Liver (tissue), 9 donors: ENCODE results near the gene FILIP1L. TPM values are rescaled to one million over a fixed set of nuclear protein-coding genes. Genes with fewer than 3 reads are reported as not detected.

Source experiments
- DNase-seq: peaks from one replicate; pipeline ENCODE4 v3.0.0-alpha.2; 2017; ENCODE audit warnings: low spot score
- H3K27ac ChIP-seq, 2 donors: one replicate each; pipeline ENCODE4 v1.7.0; 2013; ENCODE audit warnings: inconsistent platforms in 2 of 2, low read length in 2 of 2, control low read depth in 1 of 2, low read depth in 1 of 2, mild to moderate bottlenecking in 1 of 2
- H3K27me3 ChIP-seq, 4 donors: one replicate each; pipeline versions ENCODE4 v1.6.1 to v1.7.0; 2013; ENCODE audit warnings: low read length in 3 of 4, inconsistent platforms in 1 of 4, mild to moderate bottlenecking in 1 of 4, moderate library complexity in 1 of 4; ENCODE audit not compliant: control insufficient read depth in 4 of 4, insufficient read depth in 4 of 4
- H3K36me3 ChIP-seq, 4 donors: one replicate each; pipeline versions ENCODE4 v1.6.1 to v1.7.0; 2013; ENCODE audit warnings: low read length in 3 of 4, mild to moderate bottlenecking in 3 of 4, low read depth in 1 of 4, moderate library complexity in 1 of 4; ENCODE audit not compliant: control insufficient read depth in 4 of 4, insufficient read depth in 3 of 4
- H3K4me1 ChIP-seq, 4 donors: one replicate each; pipeline versions ENCODE4 v1.6.1 to v1.7.0; 2013; ENCODE audit warnings: low read length in 3 of 4, mild to moderate bottlenecking in 3 of 4, moderate library complexity in 1 of 4; ENCODE audit not compliant: control insufficient read depth in 4 of 4, insufficient read depth in 4 of 4
- H3K4me3 ChIP-seq, 3 donors: one replicate each; pipeline versions ENCODE4 v1.6.1 to v1.7.0; 2013; ENCODE audit warnings: low read length in 3 of 3, control low read depth in 1 of 3, low read depth in 1 of 3, mild to moderate bottlenecking in 1 of 3
- H3K9ac ChIP-seq, 2 donors: one replicate each; pipeline ENCODE4 v1.7.0; 2013; ENCODE audit warnings: low read length in 2 of 2, mild to moderate bottlenecking in 2 of 2, moderate library complexity in 2 of 2, control low read depth in 1 of 2, low read depth in 1 of 2
- H3K9me3 ChIP-seq, 4 donors: one replicate each; pipeline versions ENCODE4 v1.6.1 to v1.7.0; 2013; ENCODE audit warnings: low read length in 3 of 4; ENCODE audit not compliant: control insufficient read depth in 4 of 4
- EGR1 ChIP-seq, 2 donors: IDR thresholded peaks; 2 replicates each; pipeline ENCODE4 v1.6.1; 2016 to 2018; ENCODE audit warnings: antibody characterized with exemption in 2 of 2, low read depth in 2 of 2
- FOXA1 ChIP-seq: IDR thresholded peaks from 2 replicates; pipeline ENCODE4 v1.6.1; 2016; ENCODE audit warnings: antibody characterized with exemption
- FOXA2 ChIP-seq: IDR thresholded peaks from 2 replicates; pipeline ENCODE4 v1.6.1; 2016; ENCODE audit warnings: antibody characterized with exemption
- GABPA ChIP-seq, 2 donors: IDR thresholded peaks in 1 of 2; conservative IDR thresholded peaks in 1 of 2; 2 replicates each; pipeline ENCODE4 v1.6.1; 2016; ENCODE audit warnings: antibody characterized with exemption in 2 of 2, mild to moderate bottlenecking in 1 of 2, moderate library complexity in 1 of 2
- HNF4A ChIP-seq, 2 donors: conservative IDR thresholded peaks; 2 replicates each; pipeline ENCODE4 v1.6.1; 2016; ENCODE audit warnings: antibody characterized with exemption in 2 of 2, mild to moderate bottlenecking in 2 of 2
- HNF4G ChIP-seq: IDR thresholded peaks from 2 replicates; pipeline ENCODE4 v1.6.1; 2016; ENCODE audit warnings: antibody characterized with exemption
- JUND ChIP-seq, 2 donors: IDR thresholded peaks; 2 replicates each; pipeline ENCODE4 v1.6.1; 2016; ENCODE audit warnings: antibody characterized with exemption in 2 of 2
- NR2F2 ChIP-seq: IDR thresholded peaks from 2 replicates; pipeline ENCODE4 v1.6.1; 2016; ENCODE audit warnings: antibody characterized with exemption
- RAD21 ChIP-seq, 2 donors: IDR thresholded peaks; 2 replicates each; pipeline ENCODE4 v1.6.1; 2016; ENCODE audit warnings: antibody characterized with exemption in 2 of 2, mild to moderate bottlenecking in 2 of 2
- RXRA ChIP-seq, 2 donors: IDR thresholded peaks; 2 replicates each; pipeline ENCODE4 v1.6.1; 2017 to 2018; ENCODE audit warnings: antibody characterized with exemption in 2 of 2, mild to moderate bottlenecking in 1 of 2
- SP1 ChIP-seq: IDR thresholded peaks from 2 replicates; pipeline ENCODE4 v1.6.1; 2018; ENCODE audit warnings: antibody characterized with exemption, mild to moderate bottlenecking
- TAF1 ChIP-seq: conservative IDR thresholded peaks from 2 replicates; pipeline ENCODE4 v1.6.1; 2016; ENCODE audit warnings: antibody characterized with exemption, mild to moderate bottlenecking
- YY1 ChIP-seq: IDR thresholded peaks from 2 replicates; pipeline ENCODE4 v1.6.1; 2016; ENCODE audit warnings: antibody characterized with exemption, mild to moderate bottlenecking
- WGBS: extraction: QIAGEN DNeasy Blood & Tissue Kit; methylation state at CpG from one replicate; pipeline ENCODE4 v1.1.7; 2013; 5-methylcytosine and 5-hydroxymethylcytosine counted together
- polyA plus RNA-seq, 2 donors: library from polyadenylated mRNA; stranded (reverse) in 1 of 2; unstranded in 1 of 2; fragments of 200-250 nt in 1 of 2; fragments of >200 nt in 1 of 2; fragmentation: Nextera tagmentation in 1 of 2; extraction: Ambion mirVana in 1 of 2; gene quantifications; one replicate each; pipeline versions ENCODE4 v1.2.1 to v1.2.3, GENCODE V29; 2013 to 2015
- total RNA-seq, 2 donors: library from RNA; depleted of rRNA; stranded (reverse); fragments of >200 nt; gene quantifications; one replicate each; pipeline ENCODE4 v1.2.3, GENCODE V29; 2014
- TF ChIP-seq, protein P1 (sequence below): IDR thresholded peaks from 2 replicates; pipeline ENCODE4 v1.6.1; 2016; ENCODE audit warnings: antibody characterized with exemption
- TF ChIP-seq, protein P2 (sequence below): fragments of 150-350 bp; IDR thresholded peaks from 2 replicates; pipeline ENCODE4 v1.5.1; 2017; ENCODE audit warnings: improper control_type of control experiment, low read depth, low read length; ENCODE audit not compliant: missing input control
- TF ChIP-seq, protein P3 (sequence below): IDR thresholded peaks from 2 replicates; pipeline ENCODE4 v1.6.1; 2016; ENCODE audit warnings: antibody characterized with exemption, mild to moderate bottlenecking
- TF ChIP-seq, protein P4 (sequence below): IDR thresholded peaks from 2 replicates; pipeline ENCODE4 v1.6.1; 2016; ENCODE audit warnings: antibody characterized with exemption
- TF ChIP-seq, protein P5 (sequence below): IDR thresholded peaks from 2 replicates; pipeline ENCODE4 v1.6.1; 2016; ENCODE audit warnings: antibody characterized with exemption
- donor health status: healthy.
- donor health status: healthy.
- donor health status: healthy.
- donor health status: healthy.
- donor health status: healthy.

FILIP1L gene
- total and polyA plus RNA-seq, 4 donors = 1.4 to 6.5 (median 1.9) TPM

DNA sequence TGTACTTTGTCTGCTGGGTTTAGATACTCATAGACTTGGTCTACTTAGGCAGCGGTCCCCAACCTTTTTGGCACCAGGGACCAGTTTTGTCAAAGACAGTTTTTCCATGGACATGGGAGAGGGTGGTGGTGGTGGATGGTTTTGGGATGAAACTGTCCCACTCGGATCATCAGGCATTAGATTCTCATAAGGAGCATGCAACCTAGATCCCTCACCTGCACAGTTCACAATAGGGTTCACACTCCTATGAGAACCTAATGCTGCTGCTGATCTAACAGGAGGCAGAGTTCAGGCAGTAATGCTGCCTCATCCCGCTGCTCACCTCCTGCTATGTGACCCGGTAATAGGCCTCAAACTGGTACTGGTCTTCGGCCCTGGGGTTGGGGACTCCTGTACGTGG is 251.3 kb downstream of the FILIP1L start:
- H3K27me3 ChIP-seq = no peaks in the 10 kb centered on the region
- no peak overlapping the region for H3K4me3 ChIP-seq
- H3K27ac ChIP-seq = no peak overlapping the region
- TF ChIP-seq HNF4G = no peak
- TF ChIP-seq, protein P1, sequence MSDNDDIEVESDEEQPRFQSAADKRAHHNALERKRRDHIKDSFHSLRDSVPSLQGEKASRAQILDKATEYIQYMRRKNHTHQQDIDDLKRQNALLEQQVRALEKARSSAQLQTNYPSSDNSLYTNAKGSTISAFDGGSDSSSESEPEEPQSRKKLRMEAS = no peak
- TF ChIP-seq FOXA1 = no peak
- no peak for TF ChIP-seq HNF4A (conservative IDR thresholded peaks at IDR 0.05)
- no peak for TF ChIP-seq EGR1 (IDR thresholded peaks at IDR 0.05; ENCODE audit: low read depth in 2 of 2)
- TF ChIP-seq RAD21 (IDR thresholded peaks at IDR 0.05) = no peak
- TF ChIP-seq FOXA2 = no peak
- TF ChIP-seq, protein P2, sequence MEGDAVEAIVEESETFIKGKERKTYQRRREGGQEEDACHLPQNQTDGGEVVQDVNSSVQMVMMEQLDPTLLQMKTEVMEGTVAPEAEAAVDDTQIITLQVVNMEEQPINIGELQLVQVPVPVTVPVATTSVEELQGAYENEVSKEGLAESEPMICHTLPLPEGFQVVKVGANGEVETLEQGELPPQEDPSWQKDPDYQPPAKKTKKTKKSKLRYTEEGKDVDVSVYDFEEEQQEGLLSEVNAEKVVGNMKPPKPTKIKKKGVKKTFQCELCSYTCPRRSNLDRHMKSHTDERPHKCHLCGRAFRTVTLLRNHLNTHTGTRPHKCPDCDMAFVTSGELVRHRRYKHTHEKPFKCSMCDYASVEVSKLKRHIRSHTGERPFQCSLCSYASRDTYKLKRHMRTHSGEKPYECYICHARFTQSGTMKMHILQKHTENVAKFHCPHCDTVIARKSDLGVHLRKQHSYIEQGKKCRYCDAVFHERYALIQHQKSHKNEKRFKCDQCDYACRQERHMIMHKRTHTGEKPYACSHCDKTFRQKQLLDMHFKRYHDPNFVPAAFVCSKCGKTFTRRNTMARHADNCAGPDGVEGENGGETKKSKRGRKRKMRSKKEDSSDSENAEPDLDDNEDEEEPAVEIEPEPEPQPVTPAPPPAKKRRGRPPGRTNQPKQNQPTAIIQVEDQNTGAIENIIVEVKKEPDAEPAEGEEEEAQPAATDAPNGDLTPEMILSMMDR = no peak
- TF ChIP-seq GABPA (IDR thresholded peaks at IDR 0.05 in 1 of 2, conservative IDR thresholded peaks at IDR 0.05 in 1 of 2) = no peak
- no peak for TF ChIP-seq JUND (IDR thresholded peaks at IDR 0.05)
- TF ChIP-seq RXRA (IDR thresholded peaks at IDR 0.05) = no peak
- TF ChIP-seq, protein P3, sequence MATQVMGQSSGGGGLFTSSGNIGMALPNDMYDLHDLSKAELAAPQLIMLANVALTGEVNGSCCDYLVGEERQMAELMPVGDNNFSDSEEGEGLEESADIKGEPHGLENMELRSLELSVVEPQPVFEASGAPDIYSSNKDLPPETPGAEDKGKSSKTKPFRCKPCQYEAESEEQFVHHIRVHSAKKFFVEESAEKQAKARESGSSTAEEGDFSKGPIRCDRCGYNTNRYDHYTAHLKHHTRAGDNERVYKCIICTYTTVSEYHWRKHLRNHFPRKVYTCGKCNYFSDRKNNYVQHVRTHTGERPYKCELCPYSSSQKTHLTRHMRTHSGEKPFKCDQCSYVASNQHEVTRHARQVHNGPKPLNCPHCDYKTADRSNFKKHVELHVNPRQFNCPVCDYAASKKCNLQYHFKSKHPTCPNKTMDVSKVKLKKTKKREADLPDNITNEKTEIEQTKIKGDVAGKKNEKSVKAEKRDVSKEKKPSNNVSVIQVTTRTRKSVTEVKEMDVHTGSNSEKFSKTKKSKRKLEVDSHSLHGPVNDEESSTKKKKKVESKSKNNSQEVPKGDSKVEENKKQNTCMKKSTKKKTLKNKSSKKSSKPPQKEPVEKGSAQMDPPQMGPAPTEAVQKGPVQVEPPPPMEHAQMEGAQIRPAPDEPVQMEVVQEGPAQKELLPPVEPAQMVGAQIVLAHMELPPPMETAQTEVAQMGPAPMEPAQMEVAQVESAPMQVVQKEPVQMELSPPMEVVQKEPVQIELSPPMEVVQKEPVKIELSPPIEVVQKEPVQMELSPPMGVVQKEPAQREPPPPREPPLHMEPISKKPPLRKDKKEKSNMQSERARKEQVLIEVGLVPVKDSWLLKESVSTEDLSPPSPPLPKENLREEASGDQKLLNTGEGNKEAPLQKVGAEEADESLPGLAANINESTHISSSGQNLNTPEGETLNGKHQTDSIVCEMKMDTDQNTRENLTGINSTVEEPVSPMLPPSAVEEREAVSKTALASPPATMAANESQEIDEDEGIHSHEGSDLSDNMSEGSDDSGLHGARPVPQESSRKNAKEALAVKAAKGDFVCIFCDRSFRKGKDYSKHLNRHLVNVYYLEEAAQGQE = no peak
- no peak for TF ChIP-seq YY1
- no peak for TF ChIP-seq TAF1
- TF ChIP-seq, protein P4, sequence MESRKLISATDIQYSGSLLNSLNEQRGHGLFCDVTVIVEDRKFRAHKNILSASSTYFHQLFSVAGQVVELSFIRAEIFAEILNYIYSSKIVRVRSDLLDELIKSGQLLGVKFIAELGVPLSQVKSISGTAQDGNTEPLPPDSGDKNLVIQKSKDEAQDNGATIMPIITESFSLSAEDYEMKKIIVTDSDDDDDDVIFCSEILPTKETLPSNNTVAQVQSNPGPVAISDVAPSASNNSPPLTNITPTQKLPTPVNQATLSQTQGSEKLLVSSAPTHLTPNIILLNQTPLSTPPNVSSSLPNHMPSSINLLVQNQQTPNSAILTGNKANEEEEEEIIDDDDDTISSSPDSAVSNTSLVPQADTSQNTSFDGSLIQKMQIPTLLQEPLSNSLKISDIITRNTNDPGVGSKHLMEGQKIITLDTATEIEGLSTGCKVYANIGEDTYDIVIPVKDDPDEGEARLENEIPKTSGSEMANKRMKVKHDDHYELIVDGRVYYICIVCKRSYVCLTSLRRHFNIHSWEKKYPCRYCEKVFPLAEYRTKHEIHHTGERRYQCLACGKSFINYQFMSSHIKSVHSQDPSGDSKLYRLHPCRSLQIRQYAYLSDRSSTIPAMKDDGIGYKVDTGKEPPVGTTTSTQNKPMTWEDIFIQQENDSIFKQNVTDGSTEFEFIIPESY = no peak
- no peak for TF ChIP-seq SP1
- TF ChIP-seq NR2F2 = no peak
- TF ChIP-seq, protein P5, sequence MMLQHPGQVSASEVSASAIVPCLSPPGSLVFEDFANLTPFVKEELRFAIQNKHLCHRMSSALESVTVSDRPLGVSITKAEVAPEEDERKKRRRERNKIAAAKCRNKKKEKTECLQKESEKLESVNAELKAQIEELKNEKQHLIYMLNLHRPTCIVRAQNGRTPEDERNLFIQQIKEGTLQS = no peak
- H3K9ac ChIP-seq = no peak overlapping the region
- no peaks in the 10 kb centered on the region for H3K4me1 ChIP-seq
- no peak for DNase-seq
- H3K9me3 ChIP-seq = no peaks in the 10 kb centered on the region
- WGBS = 90% methylated on average over 6 of the region's 6 CpGs
- H3K36me3 ChIP-seq = peaks cover 0 to 2% (median 0%) of the 10 kb centered on the region in 4 donors
